Fibroblast of lung (primary cell): ENCODE measurements around the gene IZUMO1.

Experiments
- EZH2 ChIP-seq: IDR thresholded peaks from 2 replicates; pipeline ENCODE4 v1.5.1; 2012; ENCODE audit warnings: low read length, control low read depth, mild to moderate bottlenecking; ENCODE audit errors: missing control alignments
- TF ChIP-seq, protein P1 (sequence below), 2 donors: IDR thresholded peaks in 1 of 2; conservative IDR thresholded peaks in 1 of 2; 1 replicate in 1 of 2; 2 replicates in 1 of 2; pipeline ENCODE4 v1.5.1; 2011 to 2012; ENCODE audit warnings: low read length in 2 of 2, control low read depth in 1 of 2, inconsistent platforms in 1 of 2, low read depth in 1 of 2, mild to moderate bottlenecking in 1 of 2

DNA sequence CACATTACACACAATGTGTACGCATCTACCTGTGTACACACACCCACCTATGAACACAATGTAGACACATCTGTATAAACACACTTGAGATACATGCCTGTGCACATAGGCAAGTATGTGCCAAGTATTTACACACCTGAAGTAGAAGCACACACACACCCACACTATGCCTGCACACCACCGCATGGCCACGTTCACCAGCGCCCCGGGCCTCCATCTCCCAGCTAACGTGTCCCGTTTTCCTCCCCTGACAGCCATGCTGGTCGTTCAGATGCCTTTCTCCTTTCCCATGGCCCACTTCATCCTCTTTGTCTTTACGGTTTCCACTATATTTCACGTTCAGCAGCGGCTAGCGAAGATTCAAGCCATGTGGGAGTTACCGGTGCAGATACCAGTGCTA, 44.0 kb downstream of the IZUMO1 start:
- TF ChIP-seq, protein P1, sequence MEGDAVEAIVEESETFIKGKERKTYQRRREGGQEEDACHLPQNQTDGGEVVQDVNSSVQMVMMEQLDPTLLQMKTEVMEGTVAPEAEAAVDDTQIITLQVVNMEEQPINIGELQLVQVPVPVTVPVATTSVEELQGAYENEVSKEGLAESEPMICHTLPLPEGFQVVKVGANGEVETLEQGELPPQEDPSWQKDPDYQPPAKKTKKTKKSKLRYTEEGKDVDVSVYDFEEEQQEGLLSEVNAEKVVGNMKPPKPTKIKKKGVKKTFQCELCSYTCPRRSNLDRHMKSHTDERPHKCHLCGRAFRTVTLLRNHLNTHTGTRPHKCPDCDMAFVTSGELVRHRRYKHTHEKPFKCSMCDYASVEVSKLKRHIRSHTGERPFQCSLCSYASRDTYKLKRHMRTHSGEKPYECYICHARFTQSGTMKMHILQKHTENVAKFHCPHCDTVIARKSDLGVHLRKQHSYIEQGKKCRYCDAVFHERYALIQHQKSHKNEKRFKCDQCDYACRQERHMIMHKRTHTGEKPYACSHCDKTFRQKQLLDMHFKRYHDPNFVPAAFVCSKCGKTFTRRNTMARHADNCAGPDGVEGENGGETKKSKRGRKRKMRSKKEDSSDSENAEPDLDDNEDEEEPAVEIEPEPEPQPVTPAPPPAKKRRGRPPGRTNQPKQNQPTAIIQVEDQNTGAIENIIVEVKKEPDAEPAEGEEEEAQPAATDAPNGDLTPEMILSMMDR (conservative IDR thresholded peaks at IDR 0.05 in 1 of 2, IDR thresholded peaks at IDR 0.05 in 1 of 2; ENCODE audit: low read depth in 1 of 2, low read length in 2 of 2), result no peak
- no peak for TF ChIP-seq EZH2
